Thyroid gland (tissue), 4 donors: ENCODE data around the gene COX11. TPM values are rescaled to one million over a fixed set of nuclear protein-coding genes. Genes with fewer than 3 reads are reported as not detected.

ENCODE experiments used
- DNase-seq, 2 donors: peaks; one replicate each; pipeline ENCODE4 v3.0.0-alpha.2; 2019
- H3K27ac ChIP-seq, 3 donors: fragments of 200-600 bp; sonication (generic); 1 replicate in 2 of 3; 2 replicates in 1 of 3; pipeline ENCODE4 v1.5.1; 2016 to 2019; ENCODE audit warnings: mild to moderate bottlenecking in 1 of 3, moderate library complexity in 1 of 3
- H3K27me3 ChIP-seq: fragments of 200-600 bp; sonication (generic); one replicate; pipeline ENCODE4 v1.5.1; 2019
- H3K36me3 ChIP-seq, 2 donors: fragments of 200-600 bp; sonication (generic); one replicate each; pipeline ENCODE4 v1.5.1; 2016 to 2019
- H3K4me1 ChIP-seq, 2 donors: fragments of 200-600 bp; sonication (generic); one replicate each; pipeline ENCODE4 v1.5.1; 2017 to 2019
- H3K4me3 ChIP-seq, 3 donors: fragments of 200-600 bp; sonication (generic); replicated peaks in 1 of 3; 1 replicate in 2 of 3; 2 replicates in 1 of 3; pipeline ENCODE4 v1.5.1; 2016; ENCODE audit warnings: mild to moderate bottlenecking in 1 of 3
- H3K9me3 ChIP-seq: fragments of 200-600 bp; sonication (generic); one replicate; pipeline ENCODE4 v1.5.1; 2017
- POLR2A ChIP-seq, 2 donors: fragments of 450-650 bp; IDR thresholded peaks; one replicate each; pipeline ENCODE4 v1.6.1; 2017; ENCODE audit warnings: antibody characterized with exemption in 2 of 2, mild to moderate bottlenecking in 2 of 2, moderate library complexity in 1 of 2
- WGBS, 2 donors: methylation state at CpG; one replicate each; pipeline ENCODE4 v1.1.5; 2017; 5-methylcytosine and 5-hydroxymethylcytosine counted together
- intact Hi-C: fragments of 100-400 bp; cut with DNase I; formaldehyde crosslinking; loops from one replicate; pipeline ENCODE4 v1.15.1; 2023
- total RNA-seq, 4 donors: library from RNA; depleted of rRNA; stranded (reverse); fragments of >200 nt; gene quantifications; one replicate each; pipeline ENCODE4 v1.2.3, GENCODE V29; 2016
- TF ChIP-seq, protein P1 (sequence below), 6 experiments: fragments of 200-600 bp in 3 of 6; fragments of 450-650 bp in 3 of 6; sonication (generic) in 3 of 6; IDR thresholded peaks; one replicate each; pipeline ENCODE4 v1.5.1; 2016 to 2019; ENCODE audit warnings: antibody characterized with exemption in 6 of 6, mild to moderate bottlenecking in 2 of 6, inconsistent platforms in 1 of 6, moderate library complexity in 1 of 6

Gene COX11
- total RNA-seq, 4 donors from 2014 or later = 51.5 to 75.3 (median 66.0) TPM

DNA sequence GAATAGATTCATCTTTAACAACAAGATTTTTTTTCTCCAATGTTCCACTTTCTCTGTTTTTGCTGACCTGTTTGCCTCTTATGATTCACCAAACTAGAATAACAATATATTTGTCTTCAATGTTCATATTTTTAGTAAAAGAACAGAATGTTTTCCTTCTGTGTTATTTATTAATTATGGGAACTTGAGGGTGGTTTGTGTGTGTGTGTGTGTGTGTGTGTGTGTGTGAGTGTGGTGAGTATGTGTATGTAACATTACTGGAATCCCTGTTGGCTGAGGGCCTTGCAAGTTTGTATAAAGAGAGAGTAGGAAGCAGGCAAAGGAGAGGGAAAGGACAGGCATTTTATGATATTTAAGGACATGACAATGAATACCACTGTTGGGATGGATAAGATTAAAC lies 13.9 kb upstream of the COX11 start:
- no peak for DNase-seq
- TF ChIP-seq POLR2A (IDR thresholded peaks at IDR 0.05) = no peak
- TF ChIP-seq, protein P1, sequence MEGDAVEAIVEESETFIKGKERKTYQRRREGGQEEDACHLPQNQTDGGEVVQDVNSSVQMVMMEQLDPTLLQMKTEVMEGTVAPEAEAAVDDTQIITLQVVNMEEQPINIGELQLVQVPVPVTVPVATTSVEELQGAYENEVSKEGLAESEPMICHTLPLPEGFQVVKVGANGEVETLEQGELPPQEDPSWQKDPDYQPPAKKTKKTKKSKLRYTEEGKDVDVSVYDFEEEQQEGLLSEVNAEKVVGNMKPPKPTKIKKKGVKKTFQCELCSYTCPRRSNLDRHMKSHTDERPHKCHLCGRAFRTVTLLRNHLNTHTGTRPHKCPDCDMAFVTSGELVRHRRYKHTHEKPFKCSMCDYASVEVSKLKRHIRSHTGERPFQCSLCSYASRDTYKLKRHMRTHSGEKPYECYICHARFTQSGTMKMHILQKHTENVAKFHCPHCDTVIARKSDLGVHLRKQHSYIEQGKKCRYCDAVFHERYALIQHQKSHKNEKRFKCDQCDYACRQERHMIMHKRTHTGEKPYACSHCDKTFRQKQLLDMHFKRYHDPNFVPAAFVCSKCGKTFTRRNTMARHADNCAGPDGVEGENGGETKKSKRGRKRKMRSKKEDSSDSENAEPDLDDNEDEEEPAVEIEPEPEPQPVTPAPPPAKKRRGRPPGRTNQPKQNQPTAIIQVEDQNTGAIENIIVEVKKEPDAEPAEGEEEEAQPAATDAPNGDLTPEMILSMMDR (IDR thresholded peaks at IDR 0.05) = no peak
- no peak overlapping the region for H3K27ac ChIP-seq

DNA sequence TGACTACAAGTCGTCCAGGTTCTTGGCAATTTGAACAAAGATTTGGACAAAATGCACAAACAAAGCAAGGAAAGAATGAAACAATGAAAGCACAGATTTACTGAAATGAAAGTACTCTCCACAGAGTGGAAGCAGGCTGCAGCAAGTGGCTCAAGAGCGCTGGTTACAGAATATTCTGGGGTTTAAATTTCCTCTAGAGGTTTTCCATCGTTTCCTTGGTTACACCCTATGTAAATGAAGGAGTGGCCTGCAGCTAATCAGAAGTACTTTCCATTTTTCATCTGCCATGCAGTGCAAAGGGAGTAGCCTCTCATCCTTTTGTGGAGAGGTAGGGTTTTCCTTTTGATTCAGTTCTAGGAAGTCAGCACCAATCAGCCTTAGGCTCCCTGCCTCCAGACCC lies 11.9 kb upstream of the COX11 start:
- Histone ChIP-seq H3K27me3 (no peaks in the 10 kb centered on the region), H3K36me3 (no peaks in the 10 kb centered on the region)
- intact Hi-C loops = no loop called here

More for the DNA sequence above, 13.9 kb upstream of the COX11 start:
- no peaks in the 10 kb centered on the region for H3K36me3 ChIP-seq
- H3K9me3 ChIP-seq = no peaks in the 10 kb centered on the region
- H3K27me3 ChIP-seq = no peaks in the 10 kb centered on the region
- intact Hi-C loops = no loop called here
- H3K4me3 ChIP-seq = no peak overlapping the region
- no peaks in the 10 kb centered on the region for H3K4me1 ChIP-seq

DNA sequence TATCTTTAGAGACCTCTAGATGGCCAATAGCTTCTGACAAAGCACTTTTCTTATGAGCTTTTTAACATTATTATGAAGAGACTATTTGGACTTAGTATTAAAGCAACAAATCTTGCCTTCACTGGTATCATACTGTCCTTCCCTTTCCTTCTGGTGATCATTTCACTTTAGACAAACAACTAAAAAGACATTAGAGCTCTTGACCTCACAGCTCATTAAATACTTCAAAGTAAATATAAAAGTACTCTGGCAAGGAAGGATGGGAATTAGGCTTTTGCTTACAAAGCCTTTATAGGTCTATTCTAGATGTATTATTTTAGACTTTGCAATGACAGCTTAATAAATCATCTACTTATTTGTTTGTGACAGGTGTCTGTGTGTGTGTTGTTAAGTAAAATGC lies 11.2 kb upstream of the COX11 start:
- Histone ChIP-seq H3K4me1 (no peaks in the 10 kb centered on the region), H3K9me3 (no peaks in the 10 kb centered on the region), H3K4me3 (no peak overlapping the region), H3K27me3 (no peaks in the 10 kb centered on the region), H3K27ac (no peak overlapping the region), H3K36me3 (no peaks in the 10 kb centered on the region)
- DNase-seq = no peak
- intact Hi-C loops = no loop called here
- no peak for TF ChIP-seq POLR2A (IDR thresholded peaks at IDR 0.05)
- TF ChIP-seq, protein P1 (IDR thresholded peaks at IDR 0.05) = no peak

More for the DNA sequence above, 11.9 kb upstream of the COX11 start:
- H3K9me3 ChIP-seq = no peaks in the 10 kb centered on the region
- H3K4me3 ChIP-seq = no peak overlapping the region
- no peaks in the 10 kb centered on the region for H3K4me1 ChIP-seq
- TF ChIP-seq, protein P1 (IDR thresholded peaks at IDR 0.05) = no peak
- no peak for TF ChIP-seq POLR2A (IDR thresholded peaks at IDR 0.05)
- DNase-seq = no peak
- H3K27ac ChIP-seq = no peak overlapping the region
- 60 to 91% methylated on average over 3 of the region's 3 CpGs for WGBS, 2 donors

DNA sequence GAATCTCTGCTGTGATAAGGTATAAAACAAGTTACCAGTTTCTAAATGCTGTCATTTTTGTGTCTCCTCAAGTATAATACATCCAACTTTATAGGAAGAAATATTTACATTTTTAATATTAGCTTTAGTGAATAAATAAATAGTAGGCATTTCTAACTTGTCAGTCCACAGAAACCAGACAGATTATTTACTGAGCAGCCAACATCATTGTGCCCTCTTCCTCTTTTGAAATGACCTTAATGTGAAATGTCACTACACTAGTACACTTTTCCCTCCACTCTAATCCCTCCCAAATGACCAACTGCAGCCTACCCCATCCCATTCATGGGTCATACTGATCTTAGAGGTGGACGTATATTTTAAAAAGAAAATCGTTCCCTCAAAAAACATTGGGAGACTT lies 9.3 kb upstream of the COX11 start:
- H3K27ac ChIP-seq = no peak overlapping the region
- no peaks in the 10 kb centered on the region for H3K27me3 ChIP-seq
- H3K9me3 ChIP-seq = no peaks in the 10 kb centered on the region
- DNase-seq = no peak
- intact Hi-C loops = no loop called here
- 93 to 96% methylated on average over 2 of the region's 2 CpGs for WGBS, 2 donors
- no peaks in the 10 kb centered on the region for H3K36me3 ChIP-seq
- no peaks in the 10 kb centered on the region for H3K4me1 ChIP-seq
- TF ChIP-seq, protein P1 (IDR thresholded peaks at IDR 0.05) = no peak
- no peak for TF ChIP-seq POLR2A (IDR thresholded peaks at IDR 0.05)
- no peak overlapping the region for H3K4me3 ChIP-seq

DNA sequence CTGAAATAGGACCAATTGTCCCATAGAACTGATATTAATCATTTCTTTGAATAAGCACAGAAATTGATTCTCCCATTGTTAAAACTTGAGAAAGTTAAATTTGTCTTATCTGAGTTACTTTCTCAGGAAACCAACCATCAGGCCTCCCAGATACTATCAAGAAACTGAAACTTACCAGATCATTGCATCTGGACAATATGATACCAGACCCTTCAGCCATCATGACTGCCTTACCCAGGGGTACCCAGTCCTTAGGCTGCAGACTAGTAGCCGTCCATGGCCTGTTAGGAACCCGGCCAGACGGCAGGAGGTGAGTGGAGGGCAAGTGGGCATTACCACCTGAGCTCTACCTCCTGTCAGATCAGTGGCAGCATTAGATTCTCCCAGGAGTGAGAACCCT lies 7.9 kb upstream of the COX11 start:
- Histone ChIP-seq H3K27me3 (no peaks in the 10 kb centered on the region), H3K27ac (no peak overlapping the region), H3K4me3 (no peak overlapping the region), H3K36me3 (no peaks in the 10 kb centered on the region), H3K9me3 (no peaks in the 10 kb centered on the region), H3K4me1 (no peaks in the 10 kb centered on the region)
- intact Hi-C loops = no loop called here
- WGBS, 2 donors = 90 to 91% methylated on average over 3 of the region's 3 CpGs
- no peak for DNase-seq
- TF ChIP-seq, protein P1 (IDR thresholded peaks at IDR 0.05) = no peak
- no peak for TF ChIP-seq POLR2A (IDR thresholded peaks at IDR 0.05)
